Measurements from ENCODE around the gene RNF5. TPM values are rescaled to one million over a fixed set of nuclear protein-coding genes. Genes with fewer than 3 reads are reported as not detected.
A peak's percentile ranks its signal among the peaks of the same experiment; 100 is the strongest.

Gene RNF5
- polyA plus RNA-seq, 1 of the 3 experiments (the other 2 are of a cell fraction), result 110 TPM

DNA sequence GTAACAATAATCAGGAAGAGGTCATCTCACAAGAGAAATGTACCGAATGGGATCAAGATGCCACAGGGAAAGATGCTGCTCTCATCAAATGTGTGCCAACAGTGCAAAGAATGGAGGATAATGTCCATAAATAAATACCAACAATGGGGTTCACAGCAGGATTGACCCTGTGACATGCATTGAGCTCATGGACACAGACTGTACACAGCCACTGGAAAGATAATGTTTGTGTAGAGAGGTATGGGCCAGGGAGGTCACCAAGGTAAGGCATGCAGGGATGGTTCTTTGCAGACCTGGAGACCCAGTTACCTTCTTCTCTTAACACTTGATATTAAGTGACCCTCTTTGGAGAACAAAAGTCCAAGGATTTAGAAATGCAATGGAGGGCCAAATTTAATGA lies 3.8 kb upstream of the RNF5 start:
- H2AFZ ChIP-seq (ENCODE audit: low read depth), result no peak overlapping the region
- H3K4me1 ChIP-seq (ENCODE audit: control insufficient read depth in 1 of 2, insufficient read depth in 2 of 2, low read depth in 1 of 2, low read length in 1 of 2), result peaks cover 11 to 36% of the 10 kb centered on the region in 2 experiments; a peak in 3 of 4 replicates
- peak overlapping the region; percentile 81 for H3K4me2 ChIP-seq
- ChIA-PET CTCF (no interaction called here), POLR2A (no interaction called here)
- TF ChIP-seq TCF12 (IDR thresholded peaks at IDR 0.05), result no peak
- no peak for DNase-seq
- H3K9me3 ChIP-seq, result no peaks in the 10 kb centered on the region
- peaks cover 13% of the 10 kb centered on the region for H3F3A ChIP-seq (replicated peaks; ENCODE audit: insufficient read depth)
- WGBS (ENCODE audit: low lambda C conversion rate), result 88% methylated on average over 1 of the region's 1 CpG
- H3K36me3 ChIP-seq (replicated peaks in 1 of 2; ENCODE audit: control insufficient read depth in 1 of 2, insufficient read depth in 2 of 2, low read length in 1 of 2), result peaks cover 0 to 15% of the 10 kb centered on the region in 2 experiments
- H3K27me3 ChIP-seq (ENCODE audit: insufficient read depth), result no peaks in the 10 kb centered on the region
- H3K4me3 ChIP-seq (ENCODE audit: low read depth in 2 of 2, low read length in 1 of 2), result peak overlapping the region in 1 of 2 experiments; percentile 84; a peak in 2 of 4 replicates
- peaks cover 53% of the 10 kb centered on the region for H3K79me2 ChIP-seq (ENCODE audit: insufficient read depth)
- H3K9me2 ChIP-seq, result no peaks in the 10 kb centered on the region
- 0 out of 4 replicates have a peak overlapping the region, but pooled peaks of 1 of the 2 experiments have one; percentile 17 for H3K27ac ChIP-seq (ENCODE audit: low read depth in 2 of 2, low read length in 1 of 2)
- H3K9ac ChIP-seq, result no peak overlapping the region
- H4K20me1 ChIP-seq (ENCODE audit: insufficient read depth), result no peaks in the 10 kb centered on the region

DNA sequence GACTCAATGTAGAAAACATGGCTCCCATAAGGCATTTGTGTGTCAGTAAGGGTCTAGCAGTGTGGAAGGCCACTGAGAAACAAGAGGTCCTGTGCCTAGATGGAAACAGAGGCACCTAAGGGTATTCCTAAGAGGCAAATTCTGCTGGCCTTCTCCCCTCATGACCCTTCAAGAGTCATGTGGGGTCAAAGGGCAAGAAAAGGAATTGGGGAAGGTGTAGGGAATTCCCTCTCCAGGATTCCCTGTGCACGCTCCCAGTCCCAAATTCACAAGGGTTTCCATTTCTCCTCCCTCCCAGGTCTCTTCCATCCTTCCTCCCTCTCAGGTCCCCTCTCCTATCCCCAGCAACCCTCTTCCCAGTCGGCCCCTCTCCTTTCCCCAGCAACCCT lies 2.9 kb upstream of the RNF5 start:
- Histone ChIP-seq H2AFZ (ENCODE audit: low read depth) (peak overlapping the region; percentile 73), H4K20me1 (ENCODE audit: insufficient read depth) (no peaks in the 10 kb centered on the region), H3K9me3 (no peaks in the 10 kb centered on the region), H3K9me2 (no peaks in the 10 kb centered on the region), H3F3A (replicated peaks; ENCODE audit: insufficient read depth) (peaks cover 13% of the 10 kb centered on the region), H3K4me1 (ENCODE audit: control insufficient read depth in 1 of 2, insufficient read depth in 2 of 2, low read depth in 1 of 2, low read length in 1 of 2) (peaks cover 12 to 40% of the 10 kb centered on the region in 2 experiments; a peak in 3 of 4 replicates), H3K27me3 (ENCODE audit: insufficient read depth) (no peaks in the 10 kb centered on the region), H3K79me2 (ENCODE audit: insufficient read depth) (peaks cover 55% of the 10 kb centered on the region), H3K4me2 (peak overlapping the region; percentile 81), H3K36me3 (replicated peaks in 1 of 2; ENCODE audit: control insufficient read depth in 1 of 2, insufficient read depth in 2 of 2, low read length in 1 of 2) (peaks cover 0 to 13% of the 10 kb centered on the region in 2 experiments), H3K27ac (ENCODE audit: low read depth in 2 of 2, low read length in 1 of 2) (peak overlapping the region in 1 of 2 experiments; percentile 87; a peak in 3 of 4 replicates), H3K9ac (peak overlapping the region; percentile 84), H3K4me3 (ENCODE audit: low read depth in 2 of 2, low read length in 1 of 2) (peak overlapping the region; percentile 84 to 99)
- ChIA-PET POLR2A (no interaction called here), CTCF (no interaction called here)
- no peak for DNase-seq
- WGBS (ENCODE audit: low lambda C conversion rate), result 7% methylated on average over 2 of the region's 2 CpGs
- TF ChIP-seq GABPA (IDR thresholded peaks at IDR 0.05; ENCODE audit: low read depth), result no peak
- TF ChIP-seq EZH2phosphoT487 (IDR thresholded peaks at IDR 0.05; ENCODE audit: borderline replicate concordance, low read depth), result no peak
- TF ChIP-seq YY1 (IDR thresholded peaks at IDR 0.05; ENCODE audit: low read depth), result no peak
- TF ChIP-seq, protein P1, sequence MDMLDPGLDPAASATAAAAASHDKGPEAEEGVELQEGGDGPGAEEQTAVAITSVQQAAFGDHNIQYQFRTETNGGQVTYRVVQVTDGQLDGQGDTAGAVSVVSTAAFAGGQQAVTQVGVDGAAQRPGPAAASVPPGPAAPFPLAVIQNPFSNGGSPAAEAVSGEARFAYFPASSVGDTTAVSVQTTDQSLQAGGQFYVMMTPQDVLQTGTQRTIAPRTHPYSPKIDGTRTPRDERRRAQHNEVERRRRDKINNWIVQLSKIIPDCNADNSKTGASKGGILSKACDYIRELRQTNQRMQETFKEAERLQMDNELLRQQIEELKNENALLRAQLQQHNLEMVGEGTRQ (IDR thresholded peaks at IDR 0.05; ENCODE audit: borderline replicate concordance, low read depth, low read length), result no peak
- TF ChIP-seq EP300 (IDR thresholded peaks at IDR 0.05; ENCODE audit: borderline replicate concordance in 1 of 2, low read depth in 1 of 2, low read length in 1 of 2), result no peak
- TF ChIP-seq NFIC (IDR thresholded peaks at IDR 0.05; ENCODE audit: borderline replicate concordance), result no peak
- TF ChIP-seq RFX5 (IDR thresholded peaks at IDR 0.05; ENCODE audit: low read length), result no peak
- no peak for TF ChIP-seq POLR2AphosphoS5 (IDR thresholded peaks at IDR 0.05; ENCODE audit: low read depth, low read length)
- TF ChIP-seq RAD21 (IDR thresholded peaks at IDR 0.05; ENCODE audit: low read length), result no peak
- TF ChIP-seq, protein P2, sequence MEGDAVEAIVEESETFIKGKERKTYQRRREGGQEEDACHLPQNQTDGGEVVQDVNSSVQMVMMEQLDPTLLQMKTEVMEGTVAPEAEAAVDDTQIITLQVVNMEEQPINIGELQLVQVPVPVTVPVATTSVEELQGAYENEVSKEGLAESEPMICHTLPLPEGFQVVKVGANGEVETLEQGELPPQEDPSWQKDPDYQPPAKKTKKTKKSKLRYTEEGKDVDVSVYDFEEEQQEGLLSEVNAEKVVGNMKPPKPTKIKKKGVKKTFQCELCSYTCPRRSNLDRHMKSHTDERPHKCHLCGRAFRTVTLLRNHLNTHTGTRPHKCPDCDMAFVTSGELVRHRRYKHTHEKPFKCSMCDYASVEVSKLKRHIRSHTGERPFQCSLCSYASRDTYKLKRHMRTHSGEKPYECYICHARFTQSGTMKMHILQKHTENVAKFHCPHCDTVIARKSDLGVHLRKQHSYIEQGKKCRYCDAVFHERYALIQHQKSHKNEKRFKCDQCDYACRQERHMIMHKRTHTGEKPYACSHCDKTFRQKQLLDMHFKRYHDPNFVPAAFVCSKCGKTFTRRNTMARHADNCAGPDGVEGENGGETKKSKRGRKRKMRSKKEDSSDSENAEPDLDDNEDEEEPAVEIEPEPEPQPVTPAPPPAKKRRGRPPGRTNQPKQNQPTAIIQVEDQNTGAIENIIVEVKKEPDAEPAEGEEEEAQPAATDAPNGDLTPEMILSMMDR (IDR thresholded peaks at IDR 0.05), result no peak
- TF ChIP-seq SIN3A (IDR thresholded peaks at IDR 0.05; ENCODE audit: borderline replicate concordance, low read depth, low read length), result no peak
- TF ChIP-seq RCOR1 (IDR thresholded peaks at IDR 0.05; ENCODE audit: low read length), result no peak
- no peak for TF ChIP-seq CHD2 (IDR thresholded peaks at IDR 0.05; ENCODE audit: low read length, partially characterized antibody)

Measured in SK-N-SH (cell line).